C4-2B (cell line): ENCODE measurements around the gene OPN4.

Source experiments
- CTCF ChIP-seq: fragments of 450-650 bp; conservative IDR thresholded peaks from 2 replicates; pipeline ENCODE4 v1.5.1; 2017; ENCODE audit warnings: mild to moderate bottlenecking
- ZFX ChIP-seq: fragments of 450-650 bp; IDR thresholded peaks from 2 replicates; pipeline ENCODE4 v1.6.1; 2017

DNA sequence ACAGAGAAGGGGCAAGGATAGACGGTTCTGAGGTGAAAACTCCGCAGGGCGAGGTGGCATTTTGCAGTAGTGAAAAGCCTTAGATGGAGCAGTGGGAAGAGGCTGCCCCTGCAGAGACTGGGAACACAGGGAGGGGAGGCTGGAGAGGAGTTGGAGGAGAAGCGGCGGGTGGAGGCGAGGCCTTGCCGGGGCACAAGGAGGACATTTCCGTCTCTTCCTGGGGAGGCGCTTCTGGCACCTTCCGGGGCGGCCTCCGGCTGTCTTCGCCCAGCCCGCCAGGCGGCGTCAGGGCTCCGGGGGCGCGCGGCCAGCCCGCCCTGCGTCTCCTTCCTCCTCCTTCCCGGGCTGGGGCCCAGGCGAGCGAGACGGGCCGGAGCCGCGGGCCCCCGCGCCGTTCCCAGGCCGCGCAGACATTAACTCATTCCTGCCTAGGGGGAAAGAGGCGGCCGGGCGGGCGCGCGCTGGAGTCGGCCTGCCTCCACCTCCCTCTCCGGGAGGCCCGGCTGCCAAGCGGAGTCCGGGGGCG is 56.7 kb downstream of the OPN4 start:
- peak; percentile 81 for TF ChIP-seq CTCF
- no peak for TF ChIP-seq ZFX
